ENCODE results near the gene PPAN. TPM values are rescaled to one million over a fixed set of nuclear protein-coding genes. Genes with fewer than 3 reads are reported as not detected.

Gene PPAN
- total and polyA plus RNA-seq, 4 donors: 15.0 to 61.4 (median 47.5) TPM

GRCh38 chr19:10093295-10094186, 12.6 kb upstream of the PPAN start:
- DNase-seq: no peak
- H3K27ac ChIP-seq (ENCODE audit: low read depth in 1 of 2, low read length in 1 of 2): no peak overlapping the region
- no peaks in the 10 kb centered on the region for H3K27me3 ChIP-seq (ENCODE audit: control insufficient read depth in 3 of 3, insufficient read depth in 3 of 3, low read length in 2 of 3)
- no peaks in the 10 kb centered on the region for H3K9me3 ChIP-seq (ENCODE audit: control insufficient read depth in 4 of 4, insufficient read depth in 3 of 4, low read length in 3 of 4)
- TF ChIP-seq CTCF (IDR thresholded peaks at IDR 0.05; ENCODE audit: control extremely low read depth, extremely low read depth): no peak
- no peak for ATAC-seq (ENCODE audit: insufficient read depth, low FRiP score)
- peaks cover 0 to 27% (median 16%) of the 10 kb centered on the region in 4 donors for H3K36me3 ChIP-seq (ENCODE audit: control insufficient read depth in 4 of 4, insufficient read depth in 4 of 4, low read length in 4 of 4)
- H3K9ac ChIP-seq (ENCODE audit: insufficient read depth in 1 of 2, low read length in 2 of 2): no peak overlapping the region
- 90 to 91% methylated on average over 22 of the region's 22 CpGs for WGBS, 2 donors
- peaks cover 0 to 6% (median 3%) of the 10 kb centered on the region in 5 donors for H3K4me1 ChIP-seq (ENCODE audit: control insufficient read depth in 5 of 5, insufficient read depth in 5 of 5, low read length in 5 of 5)
- no peak overlapping the region for H3K4me3 ChIP-seq

DNA sequence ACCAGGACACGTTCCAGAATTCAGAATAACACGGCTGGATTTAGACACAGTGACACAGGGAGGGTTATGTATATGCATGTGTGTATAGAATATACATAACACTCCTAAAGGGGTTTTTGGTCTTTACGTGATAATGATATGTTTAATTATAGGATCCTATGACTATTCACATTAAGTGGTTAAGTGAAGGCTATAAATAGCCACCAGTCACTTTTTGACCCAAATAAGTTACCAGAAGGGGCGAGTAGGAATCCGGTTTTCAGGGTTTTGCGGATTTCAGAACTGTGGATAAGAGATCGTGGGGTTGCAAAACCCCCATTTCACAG, 10.6 kb upstream of the PPAN start:
- 44 to 56% methylated on average over 7 of the region's 7 CpGs for WGBS, 2 donors
- Histone ChIP-seq H3K27me3 (ENCODE audit: control insufficient read depth in 3 of 3, insufficient read depth in 3 of 3, low read length in 2 of 3) (no peaks in the 10 kb centered on the region), H3K9ac (ENCODE audit: insufficient read depth in 1 of 2, low read length in 2 of 2) (no peak overlapping the region), H3K9me3 (ENCODE audit: control insufficient read depth in 4 of 4, insufficient read depth in 3 of 4, low read length in 3 of 4) (no peaks in the 10 kb centered on the region), H3K4me3 (no peak overlapping the region), H3K36me3 (ENCODE audit: control insufficient read depth in 4 of 4, insufficient read depth in 4 of 4, low read length in 4 of 4) (peaks cover 0 to 16% (median 7%) of the 10 kb centered on the region in 4 donors), H3K4me1 (ENCODE audit: control insufficient read depth in 5 of 5, insufficient read depth in 5 of 5, low read length in 5 of 5) (peaks cover 0 to 6% (median 3%) of the 10 kb centered on the region in 5 donors), H3K27ac (ENCODE audit: low read depth in 1 of 2, low read length in 1 of 2) (peak overlapping the region; percentile 14 to 35)
- no peak for ATAC-seq (ENCODE audit: insufficient read depth, low FRiP score)
- DNase-seq: no peak
- TF ChIP-seq CTCF (IDR thresholded peaks at IDR 0.05; ENCODE audit: control extremely low read depth, extremely low read depth): no peak

DNA sequence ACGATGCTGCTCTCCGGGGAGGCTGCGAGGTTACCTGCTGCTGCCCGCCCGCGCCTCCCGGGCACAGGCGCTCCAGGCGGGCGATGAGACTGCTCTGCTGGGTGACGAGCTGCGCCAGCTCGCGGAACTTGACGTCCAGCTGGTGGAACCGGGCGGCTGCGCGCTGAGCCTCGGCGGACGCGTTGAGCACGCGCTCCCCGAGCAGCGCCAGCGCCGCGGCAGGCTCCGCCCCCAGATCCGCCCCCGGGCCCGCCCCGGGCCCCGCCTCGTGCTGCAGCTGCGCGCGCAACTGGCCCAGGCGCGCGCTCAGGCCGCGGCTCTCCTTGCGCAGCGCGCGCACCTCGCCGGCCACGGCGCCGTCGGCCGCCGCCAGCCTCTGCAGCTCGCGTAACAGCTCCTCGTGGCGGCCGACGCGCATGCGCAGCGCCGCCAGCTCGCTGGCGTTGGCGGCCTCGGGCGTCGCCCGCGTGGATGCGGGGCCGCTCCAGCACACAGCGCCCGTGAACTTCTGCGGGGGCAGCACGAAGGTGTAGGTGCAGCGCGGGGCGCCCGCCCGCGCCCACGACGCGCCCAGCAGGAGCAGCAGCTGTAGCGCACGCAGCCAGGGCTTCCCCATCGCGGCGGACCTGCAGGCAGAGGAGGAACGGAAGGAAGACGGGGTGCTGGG, 10.1 kb upstream of the PPAN start:
- Histone ChIP-seq H3K36me3 (ENCODE audit: control insufficient read depth in 4 of 4, insufficient read depth in 4 of 4, low read length in 4 of 4) (peaks cover 0 to 14% (median 5%) of the 10 kb centered on the region in 4 donors), H3K27ac (ENCODE audit: low read depth in 1 of 2, low read length in 1 of 2) (peak overlapping the region; percentile 39 to 81), H3K4me3 (peak overlapping the region; percentile 28), H3K9me3 (ENCODE audit: control insufficient read depth in 4 of 4, insufficient read depth in 3 of 4, low read length in 3 of 4) (no peaks in the 10 kb centered on the region), H3K27me3 (ENCODE audit: control insufficient read depth in 3 of 3, insufficient read depth in 3 of 3, low read length in 2 of 3) (no peaks in the 10 kb centered on the region), H3K9ac (ENCODE audit: insufficient read depth in 1 of 2, low read length in 2 of 2) (no peak overlapping the region), H3K4me1 (ENCODE audit: control insufficient read depth in 5 of 5, insufficient read depth in 5 of 5, low read length in 5 of 5) (peaks cover 0 to 6% (median 3%) of the 10 kb centered on the region in 5 donors)
- no peak for TF ChIP-seq CTCF (IDR thresholded peaks at IDR 0.05; ENCODE audit: control extremely low read depth, extremely low read depth)
- DNase-seq: peak; percentile 92 to 96 (median 93)
- peak; percentile 93 for ATAC-seq (ENCODE audit: insufficient read depth, low FRiP score)
- WGBS, 2 donors: 3 to 4% methylated on average over 65 to 97 of the region's 97 CpGs

Measured in lung (tissue), 12 donors.